ENCODE results near the gene PRICKLE2.

Gene PRICKLE2

GRCh38 chr3:64067506-64068346, 157.5 kb downstream of the PRICKLE2 start:
- no peak for DNase-seq

DNA sequence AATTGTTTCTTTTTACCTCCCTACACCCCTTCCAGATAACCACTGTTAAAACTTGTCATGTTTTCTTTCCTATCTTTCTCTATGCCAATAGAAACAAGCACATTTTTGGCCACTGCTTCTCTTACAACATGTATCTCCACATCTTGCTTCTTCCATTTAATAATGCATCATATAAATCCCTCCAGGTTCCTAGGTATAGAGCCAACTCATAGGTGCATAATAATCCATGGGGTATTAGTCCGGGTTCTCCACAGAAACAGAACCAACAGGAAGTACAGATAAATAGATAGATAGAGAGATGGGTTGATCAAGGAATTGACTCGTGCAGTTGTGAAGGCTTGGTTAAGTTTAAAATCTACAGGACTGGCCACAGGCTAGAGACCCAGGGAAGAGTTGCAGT, 160.5 kb downstream of the PRICKLE2 start:
- DNase-seq, result no peak

DNA sequence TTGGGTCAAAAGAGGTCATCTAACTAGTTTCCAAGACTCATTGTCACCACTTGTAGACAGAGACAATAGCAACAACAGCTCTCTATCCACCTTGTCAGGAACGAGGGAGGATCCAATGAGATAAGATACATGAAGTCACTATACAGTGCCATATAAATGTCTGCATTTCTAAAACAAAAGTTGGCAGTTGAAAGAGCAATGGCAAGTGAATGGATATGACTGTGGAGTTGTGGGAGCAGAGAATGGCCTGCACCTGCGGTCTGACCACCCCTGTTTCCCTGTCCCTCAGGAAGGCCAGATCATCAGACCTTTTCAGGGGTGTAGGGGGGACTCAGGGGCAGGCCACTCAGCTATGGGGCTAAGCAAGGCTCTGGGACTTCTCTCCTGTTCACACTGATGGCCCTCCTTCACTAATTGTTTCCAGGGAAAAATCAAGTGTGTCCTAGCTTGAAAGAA, 161.3 kb downstream of the PRICKLE2 start:
- no peak for DNase-seq

DNA sequence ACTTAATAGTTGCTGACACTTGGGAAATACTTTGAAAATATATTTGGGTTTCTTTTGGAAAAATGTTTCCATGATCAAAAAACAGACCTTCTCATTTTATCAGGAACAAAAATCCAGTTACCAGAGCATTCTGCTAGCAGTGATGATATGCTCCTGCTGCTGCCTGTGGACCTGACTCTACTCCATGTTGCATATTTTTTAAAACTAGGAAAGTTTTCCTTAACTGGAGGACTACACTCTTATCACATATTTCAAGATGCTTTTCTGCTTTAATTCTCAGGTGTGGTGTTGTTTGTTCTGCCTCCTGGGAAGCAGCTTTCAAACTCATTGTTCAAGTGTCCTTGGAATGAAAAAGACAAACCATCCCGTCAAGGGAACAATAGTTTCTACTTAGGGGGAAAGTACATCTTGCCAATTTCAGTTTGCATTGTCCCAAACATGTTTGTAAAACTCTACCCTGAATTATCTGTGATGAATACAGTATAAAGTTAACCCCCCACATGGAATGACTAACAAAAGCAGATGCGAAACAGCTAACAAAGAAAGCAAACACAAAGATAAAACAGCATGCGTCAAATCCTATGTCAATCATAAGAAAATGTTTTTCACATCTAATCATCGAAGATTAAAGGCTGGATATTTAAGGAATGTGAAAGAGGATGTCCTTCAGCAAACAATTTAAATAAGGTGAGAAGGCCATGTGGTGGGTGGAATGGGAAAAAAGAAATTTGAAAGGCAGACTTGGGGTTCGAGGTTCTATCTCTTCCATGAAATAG, 161.9 kb downstream of the PRICKLE2 start:
- DNase-seq, result no peak

GRCh38 chr3:64061628-64062027, 163.6 kb downstream of the PRICKLE2 start:
- no peak for DNase-seq

GRCh38 chr3:64059484-64060175, 165.6 kb downstream of the PRICKLE2 start:
- DNase-seq, result no peak

DNA sequence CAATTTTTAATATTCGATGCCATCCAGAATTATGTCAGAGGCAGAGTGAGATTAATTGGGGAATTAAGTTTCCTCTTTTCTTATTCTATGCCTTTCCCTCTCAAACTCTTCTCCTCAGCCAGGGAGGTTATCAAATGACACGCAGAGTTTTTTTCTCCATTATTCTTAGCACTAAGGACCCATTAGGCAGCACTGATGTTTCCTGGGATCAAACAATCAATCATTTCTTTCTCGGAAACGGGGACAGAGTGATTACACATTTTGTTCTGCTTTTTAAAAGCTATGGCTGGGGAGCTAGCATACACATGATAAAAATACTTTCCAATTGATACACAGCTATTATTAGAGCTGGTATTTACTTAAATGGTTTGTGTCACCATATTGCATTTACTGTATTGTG, 166.7 kb downstream of the PRICKLE2 start:
- DNase-seq, result no peak

- no peak for DNase-seq
Observed at GRCh38 chr3:64057231-64057630, 168.0 kb downstream of the PRICKLE2 start.

DNA sequence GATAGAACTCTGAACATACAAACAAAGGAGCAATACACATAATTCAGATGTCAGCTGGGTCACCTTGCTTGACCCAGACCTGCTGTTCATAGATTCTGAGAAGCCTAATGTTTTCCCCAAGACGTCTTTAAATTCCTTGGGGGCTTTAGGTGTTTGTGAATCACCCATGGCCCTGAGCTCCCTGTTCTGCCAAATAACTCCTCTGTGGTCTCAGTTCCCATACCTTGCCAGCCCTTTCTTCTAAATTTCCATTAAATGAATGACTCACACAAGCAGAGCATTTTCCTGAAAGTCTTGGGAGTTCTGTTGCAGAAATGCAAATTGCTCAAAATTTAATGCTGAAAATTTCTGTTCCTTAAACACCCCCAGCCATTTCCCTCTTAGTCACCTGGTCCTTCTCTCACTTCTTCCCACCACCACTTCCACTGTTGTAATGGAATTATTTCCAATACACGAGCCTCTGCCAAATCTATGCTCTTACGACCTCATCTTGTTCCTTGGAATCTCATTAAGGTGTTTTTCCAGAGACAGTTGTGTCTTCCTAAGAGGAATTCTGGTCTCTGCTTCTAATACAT, 168.6 kb downstream of the PRICKLE2 start:
- DNase-seq, result no peak

DNA sequence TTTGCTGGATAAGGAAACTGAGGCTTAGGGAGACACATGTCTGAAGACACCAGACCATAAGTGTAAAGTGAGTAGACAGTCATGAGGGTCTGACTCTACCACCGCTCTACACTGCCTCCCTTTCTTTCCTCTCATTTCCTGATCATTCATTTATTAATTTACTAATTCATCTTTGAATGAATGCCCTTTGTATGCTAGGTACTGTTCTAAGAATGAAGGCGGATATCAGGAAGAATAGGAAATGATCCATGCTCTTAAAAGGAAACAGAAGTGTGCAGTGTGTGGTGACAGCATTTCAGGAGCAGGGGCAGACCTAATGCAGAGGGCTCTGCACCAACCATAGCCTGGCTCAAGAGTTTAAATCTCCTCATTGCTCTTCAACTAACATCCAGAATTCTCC, 170.2 kb downstream of the PRICKLE2 start:
- no peak for DNase-seq

GRCh38 chr3:64054488-64054887, 170.8 kb downstream of the PRICKLE2 start:
- no peak for DNase-seq

DNA sequence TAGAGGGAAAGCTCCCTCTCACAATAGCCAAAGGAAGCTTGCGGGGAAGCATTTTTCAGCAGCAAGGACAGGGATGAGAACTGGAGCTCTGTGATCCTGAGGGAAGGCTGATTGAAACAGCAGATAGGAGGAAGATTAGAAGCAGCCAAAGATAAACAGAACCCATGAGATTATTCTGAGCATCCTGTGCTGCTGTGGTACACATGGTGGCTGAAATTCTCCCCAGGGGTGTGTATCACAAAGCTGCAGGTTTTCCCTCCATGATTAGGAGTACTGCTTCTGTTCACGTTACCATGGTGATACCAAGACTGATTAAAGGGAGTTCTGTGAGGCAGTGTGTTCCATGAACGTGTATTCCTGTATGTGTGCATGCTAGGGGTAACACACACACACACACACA, 171.7 kb downstream of the PRICKLE2 start:
- no peak for DNase-seq

GRCh38 chr3:64053117-64053516, 172.1 kb downstream of the PRICKLE2 start:
- no peak for DNase-seq

DNA sequence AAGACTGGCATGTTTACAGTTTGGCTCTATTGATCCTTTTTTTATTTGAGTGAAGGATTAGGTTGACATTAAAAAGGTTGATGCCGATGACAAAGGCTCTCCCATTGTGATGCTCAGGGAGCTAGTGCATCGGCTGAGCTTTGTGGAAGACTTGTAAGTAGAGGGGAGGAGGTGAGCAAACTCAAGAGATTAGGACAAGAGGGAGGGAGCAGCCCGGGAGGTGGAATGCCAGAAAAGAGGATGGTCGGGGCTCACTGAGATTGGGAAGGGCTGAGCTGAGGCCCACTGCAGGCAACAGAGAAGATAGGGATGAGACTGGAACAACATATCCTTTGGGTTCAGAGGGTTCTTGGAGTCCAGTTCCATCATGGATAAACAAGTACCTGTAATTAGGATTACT, 175.4 kb downstream of the PRICKLE2 start:
- no peak for DNase-seq

GRCh38 chr3:64049136-64049535, 176.1 kb downstream of the PRICKLE2 start:
- no peak for DNase-seq

- DNase-seq, result no peak
Observed at GRCh38 chr3:64048631-64049061, 176.6 kb downstream of the PRICKLE2 start.

DNA sequence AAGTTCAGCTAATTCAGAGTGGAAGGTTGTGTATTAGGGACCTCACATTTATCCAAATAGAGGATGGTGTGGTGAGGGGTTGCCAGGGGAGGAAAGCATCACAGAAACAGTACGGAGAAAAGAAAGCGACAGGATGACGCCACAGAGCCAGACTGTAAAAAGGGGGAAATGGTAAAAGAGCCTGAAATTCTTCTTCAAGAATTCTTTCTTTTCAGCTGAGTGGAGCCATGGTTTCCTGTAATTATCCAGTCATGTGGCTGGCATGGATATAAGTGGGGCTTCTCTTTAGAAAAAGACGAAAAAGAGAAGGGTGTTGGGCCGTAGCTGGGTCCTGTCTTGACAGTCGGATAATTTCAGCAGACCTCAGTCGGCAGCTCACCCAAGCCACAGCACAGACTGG, 177.5 kb downstream of the PRICKLE2 start:
- no peak for DNase-seq

DNA sequence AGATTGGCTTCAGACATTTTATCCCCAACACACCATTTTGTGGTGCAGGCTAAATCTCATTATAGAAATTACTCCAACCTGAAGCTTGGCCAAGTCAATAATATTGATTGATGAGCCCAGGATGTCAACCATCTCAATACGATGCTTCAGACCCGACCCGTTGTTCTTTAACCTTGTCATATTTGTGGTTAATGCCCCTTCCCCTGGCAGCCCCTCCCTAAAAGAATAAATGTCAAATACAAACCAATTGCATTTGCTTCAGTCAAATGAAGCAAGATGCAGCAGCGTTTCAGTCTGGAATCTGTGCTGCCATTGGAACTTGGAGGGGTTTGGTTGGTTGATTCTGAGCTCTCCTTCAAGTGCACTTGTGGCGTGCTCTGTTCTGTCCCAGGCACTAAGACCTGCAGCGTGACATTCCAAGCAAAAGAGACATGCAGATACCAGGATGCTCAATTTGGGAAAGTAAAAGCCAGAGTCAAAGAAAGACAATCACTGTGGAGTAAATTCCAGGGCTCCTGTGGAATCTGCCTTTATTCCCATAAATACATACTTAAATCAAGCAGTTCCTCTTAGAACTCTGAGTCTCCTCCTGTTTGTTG, 178.2 kb downstream of the PRICKLE2 start:
- no peak for DNase-seq

GRCh38 chr3:64046592-64046991, 178.7 kb downstream of the PRICKLE2 start:
- no peak for DNase-seq

- DNase-seq, result no peak
Observed at GRCh38 chr3:64042952-64043351, 182.3 kb downstream of the PRICKLE2 start.
